NCI-H1092 treated with DMSO at 0.1 percent for 48 hours (cell line): ENCODE measurements around the gene UNC13B.
"Not testable (repeated sequence)": the region's sequence is repeated elsewhere in the genome, so short reads cannot be mapped to it uniquely, and the experiment has no call there.

Source experiments
- DNase-seq: peaks from one replicate; lab custom pipeline; 2025; lab: John Stamatoyannopoulos, UW

Gene UNC13B

GRCh38 chr9:35380039-35380438 lies 218.2 kb downstream of the UNC13B start:
- DNase-seq = no peak

GRCh38 chr9:35380619-35381018 lies 218.8 kb downstream of the UNC13B start:
- DNase-seq = no peak

GRCh38 chr9:35385042-35385441 lies 223.2 kb downstream of the UNC13B start:
- no peak for DNase-seq

GRCh38 chr9:35395076-35395705 lies 233.4 kb downstream of the UNC13B start:
- DNase-seq = no peak

- no peak for DNase-seq
These were observed 233.9 kb downstream of the UNC13B start for GRCh38 chr9:35395706-35396101.

GRCh38 chr9:35396560-35397215 lies 234.9 kb downstream of the UNC13B start:
- no peak for DNase-seq

- DNase-seq = no peak
These were observed 235.4 kb downstream of the UNC13B start for GRCh38 chr9:35397216-35397698.

GRCh38 chr9:35397923-35398322 lies 236.1 kb downstream of the UNC13B start:
- DNase-seq = no peak

- no peak for DNase-seq
These were observed 237.0 kb downstream of the UNC13B start for GRCh38 chr9:35398651-35399335.

- no peak for DNase-seq
These were observed 243.1 kb downstream of the UNC13B start for GRCh38 chr9:35404865-35405264.

GRCh38 chr9:35406183-35406959 lies 244.6 kb downstream of the UNC13B start:
- DNase-seq = no peak

- no peak for DNase-seq
These were observed 246.0 kb downstream of the UNC13B start for GRCh38 chr9:35407846-35408245.

GRCh38 chr9:35409434-35409833 lies 247.6 kb downstream of the UNC13B start:
- DNase-seq = not testable (repeated sequence)

GRCh38 chr9:35414889-35415288 lies 253.1 kb downstream of the UNC13B start:
- DNase-seq = no peak

GRCh38 chr9:35415402-35416097 lies 253.7 kb downstream of the UNC13B start:
- no peak for DNase-seq

- no peak for DNase-seq
These were observed 254.3 kb downstream of the UNC13B start for GRCh38 chr9:35416098-35416427.

- no peak for DNase-seq
These were observed 260.5 kb downstream of the UNC13B start for GRCh38 chr9:35422346-35422745.

GRCh38 chr9:35422753-35423152 lies 260.9 kb downstream of the UNC13B start:
- no peak for DNase-seq

- no peak for DNase-seq
These were observed 261.7 kb downstream of the UNC13B start for GRCh38 chr9:35423499-35423898.

GRCh38 chr9:35424356-35425352 lies 262.8 kb downstream of the UNC13B start:
- no peak for DNase-seq

- DNase-seq = no peak
These were observed 264.8 kb downstream of the UNC13B start for GRCh38 chr9:35426627-35427026.
